Endodermal cell (in vitro differentiated cells): ENCODE measurements around the gene RPTOR. TPM values are rescaled to one million over a fixed set of nuclear protein-coding genes. Genes with fewer than 3 reads are reported as not detected.

Experiments
- DNase-seq: peaks from one replicate; pipeline ENCODE4 v3.0.0-alpha.2; 2017
- H3K27ac ChIP-seq: 2 replicates; pipeline ENCODE4 v1.5.1; 2013; ENCODE audit warnings: mild to moderate bottlenecking, low read depth, low read length, moderate library complexity
- H3K27me3 ChIP-seq: 2 replicates; pipeline ENCODE4 v1.6.1; 2013; ENCODE audit warnings: mild to moderate bottlenecking, low read length, moderate library complexity; ENCODE audit not compliant: insufficient read depth, control insufficient read depth, poor library complexity, severe bottlenecking
- H3K36me3 ChIP-seq: 2 replicates; pipeline ENCODE4 v1.7.0; 2013; ENCODE audit warnings: mild to moderate bottlenecking, low read length, moderate library complexity; ENCODE audit not compliant: control insufficient read depth, insufficient read depth
- H3K4me1 ChIP-seq: one replicate; pipeline ENCODE4 v1.7.0; 2013; ENCODE audit warnings: low read length; ENCODE audit not compliant: control insufficient read depth, insufficient read depth
- H3K4me3 ChIP-seq: 2 replicates; pipeline ENCODE4 v1.5.1; 2013; ENCODE audit warnings: mild to moderate bottlenecking, low read length, moderate library complexity
- H3K9ac ChIP-seq: 2 replicates; pipeline ENCODE4 v1.6.1; 2013; ENCODE audit warnings: mild to moderate bottlenecking, low read length, moderate library complexity; ENCODE audit not compliant: poor library complexity, severe bottlenecking; ENCODE audit errors: extremely low read depth
- H3K9me3 ChIP-seq: 2 replicates; pipeline ENCODE4 v1.6.1; 2013; ENCODE audit warnings: mild to moderate bottlenecking, low read length, moderate library complexity; ENCODE audit not compliant: control insufficient read depth
- H3K27ac Mint-ChIP-seq: 2 replicates; pipeline ENCODE4 v1.8.0; 2020; ENCODE audit warnings: mixed read lengths
- H3K27me3 Mint-ChIP-seq: 2 replicates; pipeline ENCODE4 v1.8.0; 2021; ENCODE audit warnings: mild to moderate bottlenecking, mixed read lengths; ENCODE audit not compliant: insufficient read depth
- H3K36me3 Mint-ChIP-seq: 2 replicates; pipeline ENCODE4 v1.8.0; 2020; ENCODE audit warnings: low read depth, mixed read lengths
- H3K4me1 Mint-ChIP-seq: 2 replicates; pipeline ENCODE4 v1.8.0; 2020; ENCODE audit warnings: mixed read lengths
- H3K4me3 Mint-ChIP-seq: 2 replicates; pipeline ENCODE4 v1.8.0; 2020; ENCODE audit warnings: mild to moderate bottlenecking, moderate library complexity, mixed read lengths
- H3K9me3 Mint-ChIP-seq: 2 replicates; pipeline ENCODE4 v1.8.0; 2020; ENCODE audit warnings: mild to moderate bottlenecking, mixed read lengths
- WGBS, 2 experiments: methylation state at CpG; one replicate each; pipeline versions ENCODE4 v1.1.5 to v1.1.7; 2013; ENCODE audit warnings: missing lambda C conversion rate in 2 of 2, mixed read lengths in 1 of 2; ENCODE audit not compliant: insufficient coverage in 1 of 2, insufficient read length in 1 of 2; 5-methylcytosine and 5-hydroxymethylcytosine counted together
- total RNA-seq, 2 donors: library from RNA; stranded (reverse); fragmentation: NEBNext Ultra II Directional in 1 of 2; extraction: Animal tissue kit (Norgen Biotek cat#: 25700) in 1 of 2; gene quantifications; 2 replicates in 1 of 2; 3 replicates in 1 of 2; pipeline ENCODE4 v1.2.1, GENCODE V29; 2021
- TF ChIP-seq, protein P1 (sequence below): fragments of 200-600 bp; sonication (generic); conservative IDR thresholded peaks from 2 replicates; pipeline ENCODE4 v1.5.0; 2021; ENCODE audit warnings: antibody characterized with exemption, mild to moderate bottlenecking

Gene RPTOR
- total RNA-seq, 2 donors from 2014 or later = 45.1 to 53.4 TPM

- H3K4me1 ChIP-seq = peaks cover 17% of the 10 kb centered on the region
- H3K4me3 ChIP-seq = no peak overlapping the region
- WGBS, 2 experiments = 92 to 96% methylated on average over 9 to 36 of the region's 36 CpGs
- Mint-ChIP-seq H3K27ac (no peak overlapping the region), H3K27me3 (no peaks in the 10 kb centered on the region), H3K9me3 (no peaks in the 10 kb centered on the region), H3K4me1 (peaks cover 27% of the 10 kb centered on the region), H3K36me3 (peaks cover 23% of the 10 kb centered on the region), H3K4me3 (no peak overlapping the region)
- DNase-seq = no peak
- no peaks in the 10 kb centered on the region for H3K9me3 ChIP-seq
- H3K9ac ChIP-seq = no peak overlapping the region
- H3K27ac ChIP-seq = no peak overlapping the region
- H3K36me3 ChIP-seq = peaks cover 26% of the 10 kb centered on the region
- no peaks in the 10 kb centered on the region for H3K27me3 ChIP-seq
- TF ChIP-seq, protein P1, sequence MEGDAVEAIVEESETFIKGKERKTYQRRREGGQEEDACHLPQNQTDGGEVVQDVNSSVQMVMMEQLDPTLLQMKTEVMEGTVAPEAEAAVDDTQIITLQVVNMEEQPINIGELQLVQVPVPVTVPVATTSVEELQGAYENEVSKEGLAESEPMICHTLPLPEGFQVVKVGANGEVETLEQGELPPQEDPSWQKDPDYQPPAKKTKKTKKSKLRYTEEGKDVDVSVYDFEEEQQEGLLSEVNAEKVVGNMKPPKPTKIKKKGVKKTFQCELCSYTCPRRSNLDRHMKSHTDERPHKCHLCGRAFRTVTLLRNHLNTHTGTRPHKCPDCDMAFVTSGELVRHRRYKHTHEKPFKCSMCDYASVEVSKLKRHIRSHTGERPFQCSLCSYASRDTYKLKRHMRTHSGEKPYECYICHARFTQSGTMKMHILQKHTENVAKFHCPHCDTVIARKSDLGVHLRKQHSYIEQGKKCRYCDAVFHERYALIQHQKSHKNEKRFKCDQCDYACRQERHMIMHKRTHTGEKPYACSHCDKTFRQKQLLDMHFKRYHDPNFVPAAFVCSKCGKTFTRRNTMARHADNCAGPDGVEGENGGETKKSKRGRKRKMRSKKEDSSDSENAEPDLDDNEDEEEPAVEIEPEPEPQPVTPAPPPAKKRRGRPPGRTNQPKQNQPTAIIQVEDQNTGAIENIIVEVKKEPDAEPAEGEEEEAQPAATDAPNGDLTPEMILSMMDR = no peak
Measured at GRCh38 chr17:80824549-80825470, 280.2 kb downstream of the RPTOR start.

GRCh38 chr17:80825471-80826345 is 281.1 kb downstream of the RPTOR start:
- 88 to 92% methylated on average over 10 to 28 of the region's 28 CpGs for WGBS, 2 experiments
- Histone ChIP-seq H3K36me3 (peaks cover 26% of the 10 kb centered on the region), H3K9ac (no peak overlapping the region), H3K27me3 (no peaks in the 10 kb centered on the region), H3K4me1 (peaks cover 17% of the 10 kb centered on the region), H3K9me3 (no peaks in the 10 kb centered on the region), H3K4me3 (no peak overlapping the region), H3K27ac (no peak overlapping the region)
- Mint-ChIP-seq H3K9me3 (no peaks in the 10 kb centered on the region), H3K36me3 (peaks cover 31% of the 10 kb centered on the region), H3K4me1 (peaks cover 21% of the 10 kb centered on the region), H3K27ac (peak overlapping the region; percentile 18), H3K27me3 (no peaks in the 10 kb centered on the region), H3K4me3 (no peak overlapping the region)
- DNase-seq = no peak
- TF ChIP-seq, protein P1 = no peak

GRCh38 chr17:80826346-80826954 is 281.8 kb downstream of the RPTOR start:
- H3K27me3 ChIP-seq = no peaks in the 10 kb centered on the region
- Mint-ChIP-seq H3K4me3 (no peak overlapping the region), H3K27ac (peak overlapping the region; percentile 55), H3K9me3 (no peaks in the 10 kb centered on the region), H3K27me3 (no peaks in the 10 kb centered on the region), H3K36me3 (peaks cover 34% of the 10 kb centered on the region), H3K4me1 (peaks cover 21% of the 10 kb centered on the region)
- no peak overlapping the region for H3K27ac ChIP-seq
- H3K4me1 ChIP-seq = peaks cover 17% of the 10 kb centered on the region
- 94 to 98% methylated on average over 13 to 23 of the region's 23 CpGs for WGBS, 2 experiments
- no peak for DNase-seq
- H3K4me3 ChIP-seq = no peak overlapping the region
- H3K36me3 ChIP-seq = peaks cover 26% of the 10 kb centered on the region
- no peaks in the 10 kb centered on the region for H3K9me3 ChIP-seq
- TF ChIP-seq, protein P1 = no peak
- no peak overlapping the region for H3K9ac ChIP-seq
